Mesenteric fat pad (tissue), 1 donor: ENCODE data around the gene WDR55. TPM values are rescaled to one million over a fixed set of nuclear protein-coding genes. Genes with fewer than 3 reads are reported as not detected.
A peak's percentile ranks its signal among the peaks of the same experiment; 100 is the strongest.
"Not testable (repeated sequence)": the region's sequence is repeated elsewhere in the genome, so short reads cannot be mapped to it uniquely, and the experiment has no call there.

Experiments
- DNase-seq: peaks from one replicate; pipeline ENCODE4 v3.0.0-alpha.2; 2020; ENCODE audit warnings: low spot score
- long read RNA-seq: library from polyadenylated mRNA; unstranded; transcript quantifications from one replicate; pipeline ENCODE4 v2.0.0, GENCODE V29; 2020
- total RNA-seq: library from RNA; stranded (reverse); fragmentation: NEBNext Ultra II Directional; extraction: Animal tissue kit (Norgen Biotek cat#: 25700); gene quantifications from one replicate; pipeline ENCODE4 v1.2.1, GENCODE V29; 2021
- donor health status: DM: yes; HTN: yes; CAD: no.

WDR55 gene, protein sequence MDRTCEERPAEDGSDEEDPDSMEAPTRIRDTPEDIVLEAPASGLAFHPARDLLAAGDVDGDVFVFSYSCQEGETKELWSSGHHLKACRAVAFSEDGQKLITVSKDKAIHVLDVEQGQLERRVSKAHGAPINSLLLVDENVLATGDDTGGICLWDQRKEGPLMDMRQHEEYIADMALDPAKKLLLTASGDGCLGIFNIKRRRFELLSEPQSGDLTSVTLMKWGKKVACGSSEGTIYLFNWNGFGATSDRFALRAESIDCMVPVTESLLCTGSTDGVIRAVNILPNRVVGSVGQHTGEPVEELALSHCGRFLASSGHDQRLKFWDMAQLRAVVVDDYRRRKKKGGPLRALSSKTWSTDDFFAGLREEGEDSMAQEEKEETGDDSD
- total RNA-seq: 23.4 TPM
- long read RNA-seq, full-length matches to known transcripts: 161 of 242 reads
- long read RNA-seq, partial matches to known transcripts: 22 of 242 reads
- long read RNA-seq, other reads (novel, unspliced or antisense): 59 of 242 reads

DNA sequence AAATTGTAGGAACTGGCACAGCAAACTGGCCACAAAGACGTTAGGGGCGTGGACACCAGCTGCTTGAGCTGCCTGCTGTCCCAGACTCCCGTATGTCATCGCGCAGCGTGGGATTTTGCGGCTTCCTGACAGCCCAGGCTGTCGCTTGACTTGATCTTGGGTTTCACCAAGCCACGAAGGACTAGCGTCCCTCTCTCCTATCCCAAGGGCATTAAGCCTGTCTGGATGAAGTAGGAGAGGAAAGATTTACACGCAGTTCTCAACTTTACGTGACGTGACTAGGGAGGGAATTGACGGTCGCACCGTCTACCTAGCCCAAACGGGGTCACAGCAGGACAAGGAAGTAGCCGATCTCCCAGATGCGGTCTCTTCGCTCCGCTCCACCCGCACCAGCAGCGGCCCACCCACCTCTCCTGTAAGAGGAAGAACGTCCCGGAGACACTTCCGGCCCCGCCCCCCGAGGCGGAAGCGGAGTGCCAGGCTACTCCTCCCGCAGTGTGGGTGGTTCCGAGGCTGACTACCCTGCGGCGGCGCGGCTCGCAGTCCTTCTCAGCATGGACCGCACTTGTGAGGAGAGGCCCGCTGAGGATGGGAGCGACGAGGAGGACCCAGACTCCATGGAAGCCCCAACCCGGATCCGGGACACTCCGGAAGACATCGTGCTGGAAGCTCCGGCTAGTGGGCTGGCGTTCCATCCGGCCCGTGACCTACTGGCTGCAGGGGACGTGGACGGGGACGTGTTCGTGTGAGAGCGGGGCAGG is at the start of gene WDR55:
TSS of gene WDR55 (plus strand) at position 546 of the 761 bp plus-strand sequence. CDS start at position 555, 9 bp downstream.
- DNase-seq: peak; percentile 98

DNA sequence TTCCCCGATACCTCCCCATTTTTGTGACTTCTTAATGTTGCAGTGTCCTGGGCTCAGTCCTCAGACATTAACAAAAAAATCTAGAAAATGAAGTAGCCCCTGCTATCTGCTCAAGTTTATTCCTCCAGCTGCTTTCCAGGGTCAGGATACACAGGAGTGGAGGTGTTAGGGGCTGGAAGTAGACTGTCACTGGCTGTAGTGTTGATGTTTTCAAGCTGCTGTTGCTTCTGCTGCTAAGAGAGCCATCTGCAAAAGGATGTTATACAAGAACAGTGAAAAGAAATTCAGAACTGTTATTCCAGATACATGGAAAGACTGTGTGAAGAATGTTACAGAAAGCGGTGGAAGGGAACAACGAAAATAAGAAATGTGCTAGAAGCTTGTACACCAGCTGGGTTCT is 42.4 kb upstream of the WDR55 start:
- DNase-seq: no peak

DNA sequence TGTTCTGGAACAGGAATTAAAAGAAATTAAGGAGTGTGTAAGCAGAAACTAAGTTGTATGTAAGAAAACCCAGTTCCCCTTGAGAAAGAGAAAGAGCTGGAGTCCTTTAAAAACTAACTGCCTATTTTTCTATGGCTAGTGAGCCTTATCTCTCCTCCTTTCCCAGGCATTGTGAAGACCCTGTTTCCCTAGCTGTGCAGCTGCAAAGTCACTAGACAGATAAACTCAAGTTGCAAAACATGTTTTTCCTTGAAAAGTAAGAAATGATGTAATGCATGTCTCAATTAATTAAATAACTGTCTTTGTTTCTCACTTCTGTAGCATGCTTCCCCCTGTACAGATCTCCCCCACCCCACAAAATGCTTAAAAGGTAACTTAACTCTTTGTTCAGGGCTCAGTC is 41.6 kb upstream of the WDR55 start:
- not testable (repeated sequence) for DNase-seq

DNA sequence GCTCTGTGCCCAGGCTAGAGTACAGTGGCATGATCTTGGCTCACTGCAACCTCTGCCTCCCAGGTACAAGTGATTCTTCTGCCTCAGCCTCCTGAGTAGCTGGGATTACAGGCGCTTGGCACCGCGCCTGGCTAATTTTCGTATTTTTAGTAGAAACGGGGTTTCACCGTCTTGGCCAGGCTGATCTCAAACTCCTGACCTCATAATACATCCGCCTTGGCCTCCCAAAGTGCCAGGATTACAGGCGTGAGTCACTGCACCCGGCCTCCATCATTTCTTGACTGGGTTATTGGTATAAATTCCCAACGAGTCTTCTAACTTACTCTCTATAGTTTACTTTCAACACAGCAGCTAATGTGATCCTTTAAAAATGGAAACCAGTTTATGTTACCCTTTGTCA is 39.8 kb upstream of the WDR55 start:
- DNase-seq: not testable (repeated sequence)

DNA sequence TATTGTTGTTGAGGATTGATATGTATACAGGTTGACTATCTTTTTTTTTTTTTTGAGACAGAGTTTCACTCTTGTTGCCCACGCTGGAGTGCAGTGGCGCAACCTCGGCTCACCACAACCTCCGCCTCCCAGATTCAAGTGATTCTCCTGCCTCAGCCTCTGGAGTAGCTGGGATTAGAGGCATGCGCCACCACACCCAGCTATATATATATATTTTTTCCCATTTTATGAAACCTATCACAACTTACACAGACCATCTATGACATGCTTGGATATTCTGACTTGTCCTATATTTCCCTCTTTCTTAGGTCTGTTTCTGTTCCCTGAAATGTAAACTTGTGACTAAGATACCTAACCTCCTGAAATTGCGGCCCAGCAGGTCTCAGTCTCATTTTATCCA is 36.7 kb upstream of the WDR55 start:
- no peak for DNase-seq

DNA sequence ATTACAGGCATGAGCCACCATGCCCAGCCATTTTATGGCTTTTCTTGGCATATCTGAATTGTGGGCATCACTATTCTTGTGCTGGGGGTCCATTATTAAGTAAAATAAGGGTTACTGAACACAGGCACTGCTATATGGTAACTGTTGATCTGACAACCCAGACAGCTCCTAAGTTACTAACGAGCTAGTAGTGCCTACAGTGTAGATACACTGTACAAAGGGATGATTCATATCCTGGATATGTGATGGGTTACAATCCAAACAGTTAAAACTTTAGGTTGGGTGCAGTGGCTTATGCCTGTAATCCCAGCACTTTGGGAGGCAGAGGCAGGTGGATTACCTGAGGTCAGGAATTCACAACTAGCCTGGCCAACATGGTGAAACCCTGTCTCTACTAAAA is 36.0 kb upstream of the WDR55 start:
- no peak for DNase-seq

DNA sequence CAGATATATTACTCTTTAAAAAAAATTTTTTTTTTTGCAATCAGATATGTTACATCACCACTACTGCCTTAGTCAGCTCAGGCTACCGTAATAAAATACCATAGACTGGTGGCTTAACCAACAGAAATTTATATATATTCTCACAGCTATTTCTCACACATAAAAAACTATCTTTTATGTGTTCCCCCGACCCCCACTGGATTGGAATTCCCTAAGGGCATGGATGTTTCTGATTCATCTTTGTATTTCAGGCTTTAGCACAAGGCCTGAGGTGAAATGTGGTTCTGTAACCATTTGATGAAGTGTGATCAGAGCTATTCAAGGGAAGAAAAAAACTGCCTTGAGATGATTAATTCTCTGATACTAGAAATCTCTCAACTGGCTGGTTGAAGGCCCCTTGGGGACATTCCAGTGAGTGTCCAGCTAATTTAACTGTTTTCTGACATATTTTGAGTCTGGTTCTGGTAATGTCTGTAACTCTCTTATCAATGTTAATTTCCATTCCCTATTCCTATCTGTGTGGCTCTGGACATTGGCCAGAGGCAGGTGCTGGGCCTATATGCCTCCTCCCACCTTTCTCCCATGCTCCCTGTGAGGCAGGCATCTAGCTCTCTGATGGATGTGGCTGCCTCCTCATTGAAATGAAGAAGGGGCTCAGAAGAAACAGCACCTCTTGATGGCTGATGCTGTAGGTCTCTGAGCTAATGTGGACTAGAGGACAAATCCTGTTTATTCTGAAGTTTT is 34.2 kb upstream of the WDR55 start:
- DNase-seq: no peak

DNA sequence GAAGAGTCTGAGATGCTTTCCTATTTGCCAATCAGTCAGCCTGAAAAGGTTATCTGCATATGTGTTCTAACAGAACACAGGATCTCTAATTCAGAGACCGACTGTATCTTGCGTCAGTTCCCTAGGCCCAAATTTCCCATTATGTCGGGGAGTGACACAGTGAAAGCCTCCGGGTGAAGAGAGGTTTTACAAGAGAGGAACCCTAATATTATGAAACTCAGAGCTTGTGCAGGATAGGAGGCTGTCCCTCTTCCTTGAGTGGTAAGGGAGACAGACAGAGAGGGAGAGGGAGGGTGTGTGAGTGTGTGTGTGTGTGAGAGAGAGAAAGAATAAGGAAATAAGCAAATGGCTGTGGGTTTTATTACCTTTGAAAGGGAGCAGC is 33.7 kb upstream of the WDR55 start:
- no peak for DNase-seq

DNA sequence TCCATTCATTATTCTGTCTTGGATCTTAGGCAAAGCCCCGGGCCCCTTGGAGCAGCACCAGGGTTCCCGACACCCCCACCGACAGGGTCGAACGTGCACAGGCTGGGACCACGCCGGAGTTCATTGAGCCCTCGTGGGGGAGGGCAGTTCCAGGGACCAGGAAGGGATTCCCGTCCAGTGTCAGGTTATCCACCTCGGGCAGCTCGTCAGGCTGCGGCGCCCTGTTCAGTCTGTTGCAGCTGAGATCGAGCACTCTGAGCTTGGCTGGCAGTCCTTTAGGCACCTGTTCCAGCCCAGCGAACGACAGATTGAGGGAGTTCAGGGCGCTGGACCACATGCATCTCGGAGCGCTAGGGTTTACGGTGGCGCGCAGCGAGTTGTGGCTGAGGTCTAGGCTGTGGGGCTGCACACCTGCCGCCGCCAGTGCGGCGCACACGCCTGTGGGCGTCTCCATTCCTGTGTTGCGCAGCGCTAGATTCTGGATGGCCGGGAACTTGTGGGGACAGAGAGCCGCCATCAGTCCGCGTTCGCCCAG is 32.8 kb upstream of the WDR55 start:
- no peak for DNase-seq

DNA sequence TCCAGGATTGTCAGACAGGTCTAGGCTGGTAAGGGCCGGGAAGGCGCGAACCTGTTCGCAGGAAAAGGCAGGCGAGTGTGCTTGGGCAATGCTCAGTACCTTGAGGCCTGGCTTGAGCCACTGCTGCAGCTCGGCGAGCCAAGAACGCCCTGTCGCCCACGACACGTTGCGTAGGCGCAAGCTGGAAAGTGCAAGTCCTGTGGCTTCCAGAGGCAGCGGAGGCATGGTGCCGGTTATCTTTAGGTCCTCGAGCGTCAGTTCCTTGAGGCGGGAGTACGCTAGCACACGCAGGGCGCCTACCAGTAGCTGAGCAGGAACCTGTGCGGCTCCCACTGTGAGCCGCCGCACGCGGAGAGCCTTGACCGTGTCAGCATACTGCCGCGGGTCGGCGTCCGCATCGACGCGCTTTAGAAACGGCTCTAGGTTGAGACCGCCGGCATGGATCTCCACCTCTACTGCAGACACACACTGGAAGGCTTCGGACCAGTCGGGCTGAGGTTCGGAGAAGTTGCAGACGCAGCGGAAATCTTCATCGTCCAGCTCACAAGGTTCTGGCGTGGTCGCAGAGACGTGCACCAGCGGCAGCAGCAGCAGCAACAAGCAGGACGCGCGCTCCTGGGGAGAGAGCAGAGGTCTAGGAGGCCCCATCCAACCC is 32.2 kb upstream of the WDR55 start:
- DNase-seq: no peak

DNA sequence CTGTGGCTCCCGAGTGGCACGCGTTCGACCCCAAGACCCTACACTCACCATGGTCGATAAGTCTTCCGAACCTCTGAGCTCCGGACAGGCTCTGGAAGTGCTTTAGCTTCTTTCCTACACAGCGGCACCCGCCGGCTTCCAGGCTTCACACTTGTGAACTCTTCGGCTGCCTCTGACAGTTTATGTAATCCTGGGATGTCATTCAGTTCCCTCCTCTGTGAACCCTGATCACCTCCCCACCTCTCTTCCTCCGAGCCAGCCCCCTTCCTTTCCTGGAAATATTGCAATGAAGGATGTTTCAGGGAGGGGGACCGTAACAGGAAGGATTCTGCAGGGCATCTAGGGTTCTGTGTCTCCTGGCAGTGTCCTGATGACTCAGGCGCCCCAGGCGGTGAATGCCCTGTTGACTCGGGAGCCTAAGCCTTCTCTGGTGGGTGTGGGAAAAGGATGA is 31.7 kb upstream of the WDR55 start, which contains the start of gene CD14:
TSS of gene CD14 (minus strand) at position 155 of the 451 bp plus-strand sequence. CDS start at position 51, 104 bp downstream.
- DNase-seq: no peak

DNA sequence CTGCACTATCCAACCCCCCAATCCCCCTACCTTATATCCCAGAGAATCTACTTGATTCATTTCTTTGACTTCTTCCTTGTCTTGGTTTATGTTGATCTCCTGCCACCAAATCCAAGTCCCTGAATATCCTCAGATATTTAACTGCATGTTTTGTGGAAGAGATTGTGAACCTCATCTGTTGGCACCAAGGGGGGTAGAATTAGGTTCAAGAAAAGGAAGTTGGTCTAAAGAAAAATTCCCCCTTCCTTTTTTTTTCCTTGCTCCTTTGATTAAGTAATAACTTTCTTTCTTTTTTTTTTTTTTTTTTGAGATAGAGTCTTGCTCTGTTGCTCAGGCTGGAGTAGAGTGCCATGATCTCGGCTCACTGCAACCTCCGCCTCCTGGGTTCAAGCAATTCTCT is 31.2 kb upstream of the WDR55 start:
- no peak for DNase-seq

DNA sequence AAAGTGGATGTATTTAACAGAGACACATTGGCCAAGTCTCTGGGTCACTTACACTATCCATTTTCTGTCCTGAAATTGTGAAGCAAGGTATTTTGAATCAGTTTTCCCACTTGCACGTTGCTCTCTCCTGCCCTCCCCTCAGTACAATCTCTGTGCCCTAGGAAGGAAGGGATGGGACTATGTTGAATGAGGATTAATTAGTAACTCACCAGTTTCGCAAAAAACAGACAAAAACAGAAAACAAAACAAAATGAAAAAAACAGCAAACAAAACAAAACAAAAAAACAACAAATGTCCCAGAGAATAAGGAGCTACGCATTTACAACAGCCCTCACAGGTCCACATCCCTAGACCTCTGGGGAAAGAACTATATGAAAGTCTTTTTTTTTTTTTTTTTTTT is 30.6 kb upstream of the WDR55 start:
- DNase-seq: no peak

DNA sequence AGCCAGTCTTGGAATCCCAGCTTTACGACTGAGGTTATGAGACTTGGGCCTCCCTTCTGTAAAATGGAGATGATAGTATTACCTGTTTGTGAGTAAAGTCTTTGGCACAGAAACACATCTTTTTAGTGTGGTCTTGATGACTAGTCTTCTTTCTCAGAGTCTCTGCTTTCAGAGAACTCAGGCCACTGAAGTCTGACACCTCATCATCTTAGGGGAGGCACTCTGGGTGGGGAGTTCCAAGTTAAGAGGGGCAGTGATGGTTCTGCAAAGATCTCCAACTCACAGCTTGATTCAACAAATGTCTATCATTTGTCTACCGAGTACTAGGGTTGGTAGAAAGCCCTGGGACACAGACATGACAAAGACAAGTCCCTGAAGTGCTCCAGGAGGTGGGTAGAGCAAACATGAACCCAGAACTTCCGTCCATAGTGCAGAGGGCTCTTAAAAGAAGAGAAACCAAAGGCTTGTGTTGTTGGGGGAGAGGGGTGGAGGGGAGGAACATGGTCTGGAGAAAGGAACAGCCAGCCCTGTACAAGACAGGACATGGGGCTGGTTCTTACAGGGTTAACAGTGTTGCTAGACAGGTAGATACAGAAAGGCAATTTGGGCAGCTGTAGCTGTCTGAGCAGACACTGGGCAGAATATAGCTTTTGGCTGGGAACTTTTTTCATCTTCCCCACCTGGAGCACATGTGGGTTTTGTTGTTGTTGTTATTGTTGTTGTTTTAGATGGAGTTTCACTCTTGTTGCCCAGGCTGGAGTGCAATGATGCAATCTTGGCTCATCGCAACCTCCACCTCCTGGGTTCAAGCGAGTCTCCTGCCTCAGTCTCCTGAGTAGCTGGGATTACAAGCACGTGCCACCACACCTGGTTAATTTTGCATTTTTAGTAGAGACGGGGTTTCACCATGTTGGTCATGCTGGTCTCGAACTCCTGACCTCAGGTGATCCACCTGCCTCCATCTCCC is 29.1 kb upstream of the WDR55 start:
- DNase-seq: no peak

DNA sequence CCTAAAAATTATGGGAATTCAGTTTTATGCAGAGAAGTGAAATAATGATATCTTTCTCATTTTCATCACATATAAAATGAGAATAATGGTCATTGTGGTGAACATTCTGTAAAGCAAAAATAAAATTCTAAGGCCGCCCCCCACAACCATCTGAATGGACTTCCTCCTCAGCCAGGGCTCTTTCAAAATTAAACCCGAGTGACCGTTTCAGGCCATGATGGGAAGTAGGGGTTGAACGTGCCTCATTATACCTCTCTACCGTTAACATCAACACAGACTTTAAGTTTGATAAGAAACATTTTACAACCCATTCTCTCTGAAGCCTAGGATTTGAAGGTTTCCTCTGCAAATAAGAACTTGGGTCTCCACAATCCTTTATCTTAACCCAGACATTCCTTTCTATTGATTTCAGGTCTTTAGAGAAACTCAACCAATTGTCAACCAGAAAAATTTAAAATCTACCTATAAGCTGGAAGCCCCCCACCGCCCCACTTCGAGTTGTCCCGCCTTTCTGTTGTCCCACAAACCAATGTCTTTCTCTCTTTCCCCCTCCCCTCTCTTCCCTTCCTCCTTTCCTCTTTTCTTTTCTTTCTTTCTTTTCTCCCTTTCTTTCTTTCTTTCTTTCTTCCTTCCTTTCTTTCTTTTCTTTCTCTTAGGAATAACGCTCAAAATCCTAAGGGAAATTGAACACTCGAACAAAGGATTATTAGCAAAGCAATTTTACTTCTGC is 27.2 kb upstream of the WDR55 start:
- DNase-seq: no peak

DNA sequence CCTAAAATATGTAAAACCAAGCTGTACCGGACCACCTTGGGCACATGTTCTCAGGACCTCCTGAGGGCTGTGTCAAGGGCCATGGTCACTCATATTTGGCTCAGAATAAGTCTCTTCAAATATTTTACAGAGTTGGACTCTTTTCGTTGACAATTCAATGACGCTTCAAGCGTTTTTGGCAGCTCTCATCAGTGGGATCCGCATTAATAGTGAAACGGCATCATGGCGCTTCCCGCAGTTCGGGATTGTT is 25.9 kb upstream of the WDR55 start:
- not testable (repeated sequence) for DNase-seq

DNA sequence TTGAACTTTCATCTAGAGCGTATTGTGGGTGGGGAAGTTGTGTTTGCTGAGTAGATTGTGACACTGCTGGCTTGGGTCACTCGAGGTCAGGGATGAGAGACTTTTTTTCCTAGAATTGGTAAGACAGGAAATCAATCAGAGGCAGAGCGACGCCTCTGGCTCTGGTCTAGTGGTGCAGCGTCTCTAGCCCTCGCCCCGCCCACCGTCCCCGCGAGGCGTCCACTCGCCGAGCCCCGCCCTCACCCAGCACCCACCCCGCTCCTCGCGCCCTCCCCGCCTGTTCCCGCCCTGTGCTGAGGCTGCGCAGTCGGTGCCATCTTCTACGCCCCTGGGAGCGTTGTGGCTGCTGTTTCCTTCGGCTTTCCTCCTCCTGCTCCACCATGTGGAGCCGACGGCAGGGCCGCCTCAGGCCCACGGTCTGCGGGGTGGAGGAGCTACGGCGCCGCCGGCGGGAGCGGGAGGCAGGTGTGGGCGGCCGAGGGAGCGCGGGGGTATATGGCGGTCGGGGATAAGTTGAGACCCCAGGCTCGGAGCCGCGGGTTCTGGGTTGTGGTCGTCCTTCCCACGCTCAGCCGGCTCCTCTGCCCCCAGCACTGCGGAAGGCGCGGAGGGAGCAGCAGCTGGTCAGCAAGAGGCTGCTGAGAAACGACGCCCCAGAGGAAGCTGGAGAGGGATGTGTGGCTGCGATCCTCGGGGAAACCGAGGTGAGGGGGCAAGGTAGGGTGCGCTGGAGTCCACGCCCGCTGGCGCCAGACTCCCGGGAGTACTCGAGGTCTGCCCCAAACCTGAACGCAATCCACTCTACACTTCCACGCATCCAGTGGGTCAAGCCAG is 25.3 kb upstream of the WDR55 start, which contains the start of gene TMCO6:
TSS of gene TMCO6 (plus strand) at position 304 of the 834 bp plus-strand sequence. CDS start at position 381, 77 bp downstream.
- peak; percentile 99 for DNase-seq

DNA sequence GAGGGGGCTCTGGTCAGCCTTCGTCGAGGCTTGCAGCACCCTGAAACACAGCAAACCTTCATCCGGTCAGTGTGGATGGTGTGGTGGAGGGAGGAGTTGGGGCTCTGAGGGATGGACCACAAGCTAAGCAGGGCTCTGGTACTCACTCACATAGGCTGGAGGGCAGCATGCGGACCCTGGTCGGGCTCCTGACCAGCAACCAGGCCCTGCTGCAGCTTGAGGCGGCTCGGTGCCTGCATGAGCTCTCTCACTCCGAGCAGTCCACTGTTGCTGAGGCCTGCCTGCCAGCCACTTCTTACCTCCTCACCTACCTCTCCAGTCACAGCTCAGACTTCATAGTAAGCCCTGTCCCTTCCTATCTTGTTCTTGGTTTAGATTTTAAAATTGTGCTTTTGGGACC is 23.0 kb upstream of the WDR55 start:
- no peak for DNase-seq
